Naive thymus-derived CD4-positive, alpha-beta T cell (primary cell): Measurements from ENCODE around the gene BDNF. TPM values are rescaled to one million over a fixed set of nuclear protein-coding genes. Genes with fewer than 3 reads are reported as not detected.

ENCODE experiments used
- ATAC-seq: fragments of 150-1000 bp; cut with Tn5 transposase; 2 replicates; pipeline ENCODE4 v1.10.0; 2021; ENCODE audit warnings: mild to moderate bottlenecking, moderate library complexity
- CTCF ChIA-PET: fragments of 350-600 bp; sonication (Branson Sonifier 250); formaldehyde crosslinking; loops from one replicate; lab custom pipeline; 2021; ENCODE audit warnings: antibody characterized with exemption; lab: Charles Lee
- POLR2A ChIA-PET: fragments of 350-600 bp; sonication (Branson Sonifier 250); formaldehyde crosslinking; loops from one replicate; lab custom pipeline; 2021; ENCODE audit warnings: antibody characterized with exemption, inconsistent platforms; lab: Charles Lee
- DNase-seq, 9 donors: peaks; one replicate each; pipeline versions ENCODE4 v3.0.0 to v3.0.0-alpha.2; 2020 to 2022; ENCODE audit warnings: mixed read lengths in 1 of 9
- H3K27ac ChIP-seq: one replicate; pipeline ENCODE4 v1.7.0; 2013; ENCODE audit warnings: mild to moderate bottlenecking, low read depth, low read length, moderate library complexity
- H3K27me3 ChIP-seq, 2 donors: one replicate each; pipeline ENCODE4 v1.7.0; 2013; ENCODE audit warnings: low read length in 2 of 2, mild to moderate bottlenecking in 2 of 2, moderate library complexity in 2 of 2; ENCODE audit not compliant: control insufficient read depth in 2 of 2, insufficient read depth in 2 of 2
- H3K36me3 ChIP-seq, 3 experiments: 1 replicate in 2 of 3; 2 replicates in 1 of 3; pipeline ENCODE4 v1.7.0; 2013; ENCODE audit warnings: low read length in 3 of 3, mild to moderate bottlenecking in 3 of 3, moderate library complexity in 1 of 3; ENCODE audit not compliant: insufficient read depth in 3 of 3, control insufficient read depth in 2 of 3
- H3K4me1 ChIP-seq, 2 donors: one replicate each; pipeline ENCODE4 v1.7.0; 2013; ENCODE audit warnings: low read length in 2 of 2, mild to moderate bottlenecking in 2 of 2, moderate library complexity in 1 of 2; ENCODE audit not compliant: control insufficient read depth in 2 of 2, insufficient read depth in 2 of 2
- H3K4me3 ChIP-seq: 2 replicates; pipeline ENCODE4 v1.7.0; 2013; ENCODE audit warnings: mild to moderate bottlenecking, low read length
- H3K9me3 ChIP-seq, 3 experiments: 1 replicate in 2 of 3; 2 replicates in 1 of 3; pipeline ENCODE4 v1.7.0; 2013; ENCODE audit warnings: low read length in 3 of 3; ENCODE audit not compliant: control insufficient read depth in 2 of 3
- H3K27ac Mint-ChIP-seq, 9 donors: one replicate each; pipeline ENCODE4 v1.8.0; 2020 to 2022; ENCODE audit warnings: mixed read lengths in 9 of 9, mild to moderate bottlenecking in 8 of 9, moderate library complexity in 5 of 9, inconsistent platforms in 2 of 9
- H3K27me3 Mint-ChIP-seq, 5 donors: one replicate each; pipeline ENCODE4 v1.8.0; 2021 to 2022; ENCODE audit warnings: mixed read lengths in 5 of 5, mild to moderate bottlenecking in 1 of 5
- H3K36me3 Mint-ChIP-seq, 5 donors: one replicate each; pipeline ENCODE4 v1.8.0; 2020 to 2022; ENCODE audit warnings: mixed read lengths in 5 of 5, mild to moderate bottlenecking in 3 of 5, inconsistent platforms in 1 of 5
- H3K4me1 Mint-ChIP-seq, 7 donors: one replicate each; pipeline ENCODE4 v1.8.0; 2020 to 2022; ENCODE audit warnings: mixed read lengths in 7 of 7, mild to moderate bottlenecking in 3 of 7, inconsistent platforms in 1 of 7
- H3K4me3 Mint-ChIP-seq, 10 donors: one replicate each; pipeline ENCODE4 v1.8.0; 2020 to 2022; ENCODE audit warnings: mild to moderate bottlenecking in 10 of 10, mixed read lengths in 10 of 10, moderate library complexity in 6 of 10, inconsistent platforms in 2 of 10
- H3K9me3 Mint-ChIP-seq, 11 donors: one replicate each; pipeline ENCODE4 v1.8.0; 2020 to 2022; ENCODE audit warnings: mixed read lengths in 11 of 11, mild to moderate bottlenecking in 4 of 11, inconsistent platforms in 1 of 11, moderate library complexity in 1 of 11
- intact Hi-C, 2 donors: fragments of 100-400 bp; cut with micrococcal nuclease; formaldehyde crosslinking; loops; one replicate each; pipeline ENCODE4 v1.15.1; 2023
- polyA plus RNA-seq, 2 donors: library from polyadenylated mRNA; unstranded; fragments of 300-500 nt; fragmentation: Illumina TruSeq; gene quantifications; one replicate each; pipeline ENCODE4 v1.2.3, GENCODE V29; 2021
- total RNA-seq, 6 experiments: library from RNA in 5 of 6; stranded (reverse) in 5 of 6; gene quantifications; 1 replicate in 5 of 6; 2 replicates in 1 of 6; pipeline ENCODE4 v1.2.3 and lab custom pipeline; 2021 to 2026

Gene BDNF
- total and polyA plus RNA-seq, 7 experiments from 2014 or later: not detected

- Histone ChIP-seq H3K36me3 (no peaks in the 10 kb centered on the region), H3K4me1 (no peaks in the 10 kb centered on the region), H3K9me3 (no peaks in the 10 kb centered on the region), H3K27ac (no peak overlapping the region), H3K27me3 (no peaks in the 10 kb centered on the region), H3K4me3 (no peak overlapping the region)
- H3K4me1 Mint-ChIP-seq: peaks cover 0 to 1% (median 0%) of the 10 kb centered on the region in 7 donors
- DNase-seq: no peak
- H3K4me3 Mint-ChIP-seq: no peak overlapping the region
- H3K36me3 Mint-ChIP-seq: peaks cover 0 to 14% (median 0%) of the 10 kb centered on the region in 5 donors
- intact Hi-C loops: no loop called here
- no peak overlapping the region for H3K27ac Mint-ChIP-seq
- no peaks in the 10 kb centered on the region for H3K9me3 Mint-ChIP-seq
- ChIA-PET CTCF (no interaction called here), POLR2A (no interaction called here)
- ATAC-seq: no peak
- H3K27me3 Mint-ChIP-seq: no peaks in the 10 kb centered on the region
Measured at GRCh38 chr11:27619039-27619574, 81.1 kb downstream of the BDNF start.

GRCh38 chr11:27618281-27618915, 81.9 kb downstream of the BDNF start:
- H3K4me1 Mint-ChIP-seq: no peaks in the 10 kb centered on the region
- H3K4me3 Mint-ChIP-seq: no peak overlapping the region
- no peaks in the 10 kb centered on the region for H3K27me3 Mint-ChIP-seq
- intact Hi-C loops: no loop called here
- H3K27me3 ChIP-seq: no peaks in the 10 kb centered on the region
- CTCF ChIA-PET: no interaction called here
- DNase-seq: no peak
- ATAC-seq: no peak
- no peak overlapping the region for H3K4me3 ChIP-seq
- no peak overlapping the region for H3K27ac ChIP-seq
- POLR2A ChIA-PET: no interaction called here
- no peak overlapping the region for H3K27ac Mint-ChIP-seq
- H3K9me3 Mint-ChIP-seq: no peaks in the 10 kb centered on the region
- H3K36me3 ChIP-seq: no peaks in the 10 kb centered on the region
- H3K4me1 ChIP-seq: no peaks in the 10 kb centered on the region
- no peaks in the 10 kb centered on the region for H3K9me3 ChIP-seq
- peaks cover 0 to 10% (median 0%) of the 10 kb centered on the region in 5 donors for H3K36me3 Mint-ChIP-seq

- intact Hi-C loops: no loop called here
- POLR2A ChIA-PET: no interaction called here
- CTCF ChIA-PET: no interaction called here
Measured at GRCh38 chr11:27616711-27617110, 83.5 kb downstream of the BDNF start.

GRCh38 chr11:27615833-27616232, 84.4 kb downstream of the BDNF start:
- Mint-ChIP-seq H3K4me1 (no peaks in the 10 kb centered on the region), H3K9me3 (peaks cover 0 to 2% (median 0%) of the 10 kb centered on the region in 11 donors), H3K36me3 (peaks cover 0 to 10% (median 0%) of the 10 kb centered on the region in 5 donors), H3K27me3 (no peaks in the 10 kb centered on the region), H3K4me3 (no peak overlapping the region), H3K27ac (no peak overlapping the region)
- Histone ChIP-seq H3K36me3 (no peaks in the 10 kb centered on the region), H3K27ac (no peak overlapping the region), H3K4me1 (no peaks in the 10 kb centered on the region), H3K9me3 (no peaks in the 10 kb centered on the region), H3K27me3 (no peaks in the 10 kb centered on the region), H3K4me3 (no peak overlapping the region)
- POLR2A ChIA-PET: no interaction called here
- intact Hi-C loops: no loop called here
- CTCF ChIA-PET: no interaction called here
- DNase-seq (no peak), ATAC-seq (no peak)

More at GRCh38 chr11:27616711-27617110, 83.5 kb downstream of the BDNF start:
- Mint-ChIP-seq H3K27ac (no peak overlapping the region), H3K36me3 (peaks cover 0 to 10% (median 0%) of the 10 kb centered on the region in 5 donors), H3K9me3 (no peaks in the 10 kb centered on the region), H3K4me3 (no peak overlapping the region), H3K27me3 (no peaks in the 10 kb centered on the region), H3K4me1 (no peaks in the 10 kb centered on the region)
- H3K27ac ChIP-seq: no peak overlapping the region
- no peaks in the 10 kb centered on the region for H3K27me3 ChIP-seq
- DNase-seq: no peak
- ATAC-seq: no peak
- no peaks in the 10 kb centered on the region for H3K36me3 ChIP-seq
- H3K4me3 ChIP-seq: no peak overlapping the region
- no peaks in the 10 kb centered on the region for H3K9me3 ChIP-seq
- no peaks in the 10 kb centered on the region for H3K4me1 ChIP-seq

GRCh38 chr11:27614092-27614491, 86.2 kb downstream of the BDNF start:
- DNase-seq (no peak), ATAC-seq (no peak)
- Histone ChIP-seq H3K4me3 (no peak overlapping the region), H3K27ac (no peak overlapping the region), H3K9me3 (no peaks in the 10 kb centered on the region), H3K4me1 (no peaks in the 10 kb centered on the region), H3K27me3 (no peaks in the 10 kb centered on the region), H3K36me3 (no peaks in the 10 kb centered on the region)
- Mint-ChIP-seq H3K4me1 (no peaks in the 10 kb centered on the region), H3K9me3 (peaks cover 0 to 2% (median 0%) of the 10 kb centered on the region in 11 donors), H3K27ac (no peak overlapping the region), H3K4me3 (no peak overlapping the region), H3K36me3 (peaks cover 0 to 10% (median 0%) of the 10 kb centered on the region in 5 donors), H3K27me3 (no peaks in the 10 kb centered on the region)
- POLR2A ChIA-PET: no interaction called here
- CTCF ChIA-PET: no interaction called here
- intact Hi-C loops: no loop called here

GRCh38 chr11:27612932-27613880, 87.0 kb downstream of the BDNF start:
- Mint-ChIP-seq H3K27ac (no peak overlapping the region), H3K36me3 (peaks cover 0 to 10% (median 0%) of the 10 kb centered on the region in 5 donors), H3K4me3 (no peak overlapping the region), H3K27me3 (no peaks in the 10 kb centered on the region), H3K9me3 (peaks cover 0 to 2% (median 0%) of the 10 kb centered on the region in 11 donors), H3K4me1 (no peaks in the 10 kb centered on the region)
- no peak overlapping the region for H3K27ac ChIP-seq
- H3K36me3 ChIP-seq: no peaks in the 10 kb centered on the region
- DNase-seq (no peak), ATAC-seq (no peak)
- H3K4me3 ChIP-seq: no peak overlapping the region
- no peaks in the 10 kb centered on the region for H3K4me1 ChIP-seq
- POLR2A ChIA-PET: no interaction called here
- CTCF ChIA-PET: no interaction called here
- no peaks in the 10 kb centered on the region for H3K9me3 ChIP-seq
- intact Hi-C loops: no loop called here
- H3K27me3 ChIP-seq: no peaks in the 10 kb centered on the region
